Esophagus mucosa (tissue), 1 donor: Measurements from ENCODE around the gene CD101. TPM values are rescaled to one million over a fixed set of nuclear protein-coding genes. Genes with fewer than 3 reads are reported as not detected.
"Not testable (repeated sequence)": the region's sequence is repeated elsewhere in the genome, so short reads cannot be mapped to it uniquely, and the experiment has no call there.

ENCODE experiments used
- ATAC-seq: fragments of 200-7000 bp; cut with Tn5 transposase; one replicate; pipeline ENCODE4 v1.9.1; 2020
- total RNA-seq: library from RNA; stranded (reverse); gene quantifications from one replicate; pipeline ENCODE4 v1.2.4, GENCODE V29; 2023
- donor health status: DM: yes; HTN: yes; CAD: no.

CD101 gene, protein sequence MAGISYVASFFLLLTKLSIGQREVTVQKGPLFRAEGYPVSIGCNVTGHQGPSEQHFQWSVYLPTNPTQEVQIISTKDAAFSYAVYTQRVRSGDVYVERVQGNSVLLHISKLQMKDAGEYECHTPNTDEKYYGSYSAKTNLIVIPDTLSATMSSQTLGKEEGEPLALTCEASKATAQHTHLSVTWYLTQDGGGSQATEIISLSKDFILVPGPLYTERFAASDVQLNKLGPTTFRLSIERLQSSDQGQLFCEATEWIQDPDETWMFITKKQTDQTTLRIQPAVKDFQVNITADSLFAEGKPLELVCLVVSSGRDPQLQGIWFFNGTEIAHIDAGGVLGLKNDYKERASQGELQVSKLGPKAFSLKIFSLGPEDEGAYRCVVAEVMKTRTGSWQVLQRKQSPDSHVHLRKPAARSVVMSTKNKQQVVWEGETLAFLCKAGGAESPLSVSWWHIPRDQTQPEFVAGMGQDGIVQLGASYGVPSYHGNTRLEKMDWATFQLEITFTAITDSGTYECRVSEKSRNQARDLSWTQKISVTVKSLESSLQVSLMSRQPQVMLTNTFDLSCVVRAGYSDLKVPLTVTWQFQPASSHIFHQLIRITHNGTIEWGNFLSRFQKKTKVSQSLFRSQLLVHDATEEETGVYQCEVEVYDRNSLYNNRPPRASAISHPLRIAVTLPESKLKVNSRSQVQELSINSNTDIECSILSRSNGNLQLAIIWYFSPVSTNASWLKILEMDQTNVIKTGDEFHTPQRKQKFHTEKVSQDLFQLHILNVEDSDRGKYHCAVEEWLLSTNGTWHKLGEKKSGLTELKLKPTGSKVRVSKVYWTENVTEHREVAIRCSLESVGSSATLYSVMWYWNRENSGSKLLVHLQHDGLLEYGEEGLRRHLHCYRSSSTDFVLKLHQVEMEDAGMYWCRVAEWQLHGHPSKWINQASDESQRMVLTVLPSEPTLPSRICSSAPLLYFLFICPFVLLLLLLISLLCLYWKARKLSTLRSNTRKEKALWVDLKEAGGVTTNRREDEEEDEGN
- 1.5 TPM for total RNA-seq

DNA sequence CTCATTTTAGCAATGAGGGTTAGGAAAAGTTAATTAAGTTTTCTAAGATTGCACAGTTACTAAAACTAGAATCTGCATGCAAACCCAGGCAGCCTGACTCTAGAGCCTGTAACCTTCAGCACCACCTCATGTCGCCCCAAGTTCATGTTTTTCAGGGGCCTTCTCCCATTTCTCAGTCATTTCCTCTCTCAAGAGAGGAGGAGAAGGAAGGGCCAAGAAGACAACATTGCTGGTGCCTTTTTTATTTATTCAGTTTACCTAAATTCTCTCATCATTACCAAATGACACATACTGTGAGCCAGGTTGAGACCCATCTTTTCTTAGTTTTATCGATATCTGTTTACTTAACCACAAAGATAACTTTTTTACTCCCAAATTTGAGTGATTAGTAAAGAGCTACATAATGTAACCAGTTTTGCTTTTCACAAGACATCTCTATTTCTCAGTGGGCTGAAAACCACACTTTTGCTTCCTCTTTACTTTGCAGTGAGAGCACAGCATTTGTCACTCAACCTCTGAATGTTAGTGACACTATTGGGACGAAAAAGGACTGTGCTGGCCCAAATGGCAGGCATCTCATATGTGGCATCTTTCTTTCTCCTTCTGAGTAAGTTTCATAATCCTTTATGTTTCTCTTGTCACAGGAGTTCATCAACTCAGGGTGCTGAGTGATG is at the start of gene CD101:
Gene CD101, plus strand, starts transcription at position 507 of the 674 bp plus-strand sequence. Its CDS starts 58 bp downstream, at position 565.
- no peak for ATAC-seq

DNA sequence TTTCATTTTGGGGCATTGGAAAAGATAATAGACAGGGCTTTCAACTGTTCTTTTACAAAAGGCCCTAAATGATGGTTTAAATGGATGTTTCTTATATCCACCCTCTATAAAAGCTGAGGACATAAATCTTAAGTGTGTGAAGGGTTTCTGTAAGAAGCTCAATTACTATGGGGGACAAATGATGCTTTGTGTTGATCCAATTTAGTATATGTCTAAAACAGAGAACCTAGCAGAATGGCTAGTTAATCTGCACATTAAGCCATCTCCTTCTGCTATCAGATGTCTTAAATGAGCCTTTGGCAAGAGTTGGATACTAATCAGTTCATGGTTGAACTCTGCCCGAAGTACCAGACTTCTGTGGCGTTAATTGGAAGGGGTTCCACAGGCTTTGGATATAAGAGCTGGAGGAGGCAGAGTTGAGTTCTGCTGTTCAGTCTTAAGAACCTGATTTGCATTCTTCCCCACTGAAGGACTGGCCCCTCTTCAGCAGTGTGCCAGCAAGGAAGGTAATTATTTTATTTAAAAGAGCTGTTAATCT is 48.8 kb upstream of the CD101 start:
- ATAC-seq, result no peak

DNA sequence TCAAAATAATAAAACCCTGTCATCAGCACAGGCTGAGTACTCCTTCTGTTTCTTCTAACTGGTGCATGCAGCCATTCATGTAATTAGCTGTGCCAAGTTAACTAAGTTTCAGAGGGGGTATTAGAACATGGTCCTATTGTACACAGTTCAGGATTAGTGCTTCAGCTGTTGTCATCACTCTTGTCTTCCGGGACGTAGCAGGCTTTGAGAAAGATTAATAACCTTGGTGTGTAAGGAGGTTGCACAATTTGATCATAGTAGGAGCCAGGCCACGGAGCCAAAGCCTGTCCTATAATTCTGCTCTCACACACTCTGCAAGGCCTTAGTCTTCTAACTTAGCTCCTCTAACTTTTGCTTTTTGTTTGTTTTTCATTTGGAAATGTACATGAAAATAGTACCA is 47.1 kb upstream of the CD101 start:
- ATAC-seq, result peak; percentile 97

DNA sequence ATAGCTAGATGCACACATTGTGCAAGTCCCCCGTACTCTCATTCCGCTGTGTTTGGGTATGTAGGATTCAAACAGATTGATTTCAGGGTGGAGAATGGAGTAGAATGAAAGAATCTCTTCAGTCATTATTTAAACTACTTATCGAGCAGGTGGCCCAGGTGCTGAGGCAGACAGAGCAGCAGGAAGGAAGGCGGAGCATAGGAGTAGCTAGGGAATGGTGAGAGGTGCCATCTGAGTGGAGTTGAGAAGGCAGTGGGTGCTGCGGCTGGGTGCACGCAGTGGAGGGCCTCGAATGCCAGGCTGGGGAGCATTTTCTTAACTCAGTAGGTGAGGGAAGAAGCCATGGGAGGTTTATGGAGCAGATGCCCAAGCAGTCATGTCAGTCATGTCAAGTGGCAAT is 45.2 kb upstream of the CD101 start:
- no peak for ATAC-seq

DNA sequence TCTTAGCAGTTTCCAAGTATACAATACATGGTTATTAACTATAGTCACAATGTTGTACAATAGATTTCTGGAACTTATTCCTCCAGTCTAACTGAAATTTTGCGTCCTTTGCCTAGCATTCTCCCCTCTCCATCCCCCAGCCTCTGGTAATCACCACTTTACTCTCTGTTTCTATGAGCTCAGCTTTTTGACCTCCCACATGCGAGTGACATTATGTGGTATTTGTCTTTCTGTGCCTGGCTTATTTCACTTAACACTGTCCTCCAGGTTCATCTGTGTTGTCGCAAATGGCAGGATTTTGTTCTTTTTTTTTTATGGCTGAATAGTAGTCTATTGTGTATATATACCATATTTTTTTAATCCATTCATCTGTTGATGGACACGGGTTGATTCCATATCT is 43.9 kb upstream of the CD101 start:
- no peak for ATAC-seq

DNA sequence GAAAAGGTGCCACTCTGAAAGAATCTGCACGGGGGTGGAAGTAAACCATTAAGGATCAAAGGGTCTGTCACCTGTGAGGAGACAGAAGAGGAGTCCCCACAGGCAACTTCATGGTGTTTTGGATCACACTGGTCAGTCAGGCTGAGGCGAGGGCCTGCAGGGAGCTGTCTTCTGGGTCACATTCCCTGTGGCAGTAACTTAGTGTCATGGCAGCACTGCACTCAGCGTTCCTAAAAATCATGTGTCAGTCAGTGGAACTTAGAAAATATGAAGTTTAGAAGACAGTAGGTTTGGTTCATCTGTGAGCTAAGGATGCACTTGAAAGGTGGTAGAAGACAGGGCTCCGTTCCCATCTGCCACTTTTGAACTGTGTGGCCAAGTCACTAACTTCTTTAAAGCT is 43.5 kb upstream of the CD101 start:
- ATAC-seq, result no peak

DNA sequence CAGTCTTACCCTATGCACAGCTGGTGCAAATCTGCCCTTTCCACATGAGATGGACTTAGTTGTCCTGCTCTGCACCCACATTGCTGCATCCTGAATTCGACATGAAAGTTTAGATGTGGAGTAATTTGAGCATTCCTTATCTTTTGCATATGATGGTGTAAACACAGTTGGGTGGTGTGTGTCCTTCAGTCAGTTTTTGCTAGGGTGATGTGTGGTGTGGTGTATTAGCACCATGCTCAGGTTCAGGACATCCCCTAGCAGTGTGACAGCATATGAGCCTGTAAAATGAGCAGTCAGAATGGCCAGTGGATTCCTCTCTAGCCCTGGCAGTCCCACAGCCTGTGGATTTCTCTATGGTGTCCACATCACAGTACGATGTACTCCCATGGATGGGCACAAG is 42.6 kb upstream of the CD101 start:
- no peak for ATAC-seq

DNA sequence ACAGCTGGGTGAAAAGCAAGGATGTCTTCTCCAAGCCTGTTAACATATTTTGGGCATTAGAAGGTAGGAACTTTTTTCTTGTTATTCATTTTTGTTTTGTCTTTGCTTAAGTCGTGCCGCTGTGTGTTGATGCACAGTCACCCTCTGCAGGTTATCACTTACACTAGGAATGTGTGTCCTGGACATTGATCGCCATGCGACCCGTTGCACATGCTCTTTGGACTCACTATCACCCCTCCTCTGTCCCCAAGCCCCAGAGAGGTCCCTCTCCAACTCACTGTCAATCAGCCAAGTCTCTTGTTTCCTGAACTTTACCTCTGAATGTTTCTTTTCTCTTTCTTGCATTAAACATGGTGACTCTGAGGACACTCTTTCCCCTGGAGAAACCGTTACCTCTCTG is 40.0 kb upstream of the CD101 start:
- no peak for ATAC-seq

DNA sequence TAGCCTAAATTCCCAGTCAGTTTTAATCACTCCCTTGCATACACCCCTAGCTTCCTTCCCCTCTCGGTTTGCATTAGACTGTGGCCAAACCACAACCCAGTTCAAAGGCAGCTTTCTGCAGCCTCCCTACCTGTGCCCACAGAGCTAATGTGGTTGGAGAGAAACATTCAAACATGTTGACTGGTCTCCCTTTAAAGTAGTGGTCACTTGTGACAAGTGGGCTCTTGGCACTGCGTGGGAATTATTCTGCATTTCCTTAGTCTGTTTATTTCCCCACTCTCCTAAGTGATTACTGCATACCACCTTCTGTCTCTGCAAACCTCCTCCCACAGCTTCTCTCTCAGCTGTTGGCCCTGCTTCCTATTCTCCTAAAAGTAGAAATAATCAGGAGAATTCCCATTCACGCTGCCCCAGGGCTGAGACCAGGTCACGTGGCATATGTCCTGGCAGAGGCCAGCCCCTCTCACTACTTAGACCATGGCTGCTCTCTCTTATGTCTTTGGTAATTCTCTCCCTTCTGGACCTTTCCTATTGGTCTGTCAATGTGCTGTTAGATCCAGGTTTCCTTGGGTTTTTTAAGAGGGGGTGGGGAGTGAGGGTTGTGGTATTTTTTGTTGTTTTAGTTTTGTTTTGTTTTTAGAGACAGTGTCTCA is 38.4 kb upstream of the CD101 start:
- ATAC-seq, result no peak

DNA sequence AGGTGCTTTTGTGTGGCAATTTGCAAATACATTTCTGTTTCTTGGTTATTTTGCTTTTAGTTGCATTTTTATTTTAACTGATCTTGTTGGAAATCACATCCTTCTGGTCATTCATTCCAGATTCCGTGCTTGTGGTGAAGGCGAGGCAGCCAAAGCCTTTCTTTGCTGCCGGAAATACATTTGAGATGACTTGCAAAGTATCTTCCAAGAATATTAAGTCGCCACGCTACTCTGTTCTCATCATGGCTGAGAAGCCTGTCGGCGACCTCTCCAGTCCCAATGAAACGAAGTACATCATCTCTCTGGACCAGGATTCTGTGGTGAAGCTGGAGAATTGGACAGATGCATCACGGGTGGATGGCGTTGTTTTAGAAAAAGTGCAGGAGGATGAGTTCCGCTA is 34.8 kb upstream of the CD101 start:
- no peak for ATAC-seq

DNA sequence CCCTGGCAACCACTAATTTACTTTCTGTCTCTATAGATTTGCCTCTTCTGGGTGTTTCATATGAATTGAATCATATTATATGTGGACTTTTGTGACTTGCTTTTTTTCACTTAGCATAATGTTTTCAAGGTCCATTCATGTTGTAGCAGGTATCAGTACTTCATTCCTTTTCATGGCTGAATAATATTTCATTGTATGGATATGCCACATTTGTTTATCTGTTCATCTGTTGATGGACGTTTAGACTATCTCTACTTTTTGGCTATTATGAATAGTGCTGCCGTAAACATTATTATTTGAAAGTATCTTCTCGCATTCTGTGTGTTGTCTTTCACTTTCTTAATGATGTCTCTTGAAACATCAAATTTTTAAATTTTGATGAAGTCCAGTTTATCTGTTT is 32.8 kb upstream of the CD101 start:
- no peak for ATAC-seq

DNA sequence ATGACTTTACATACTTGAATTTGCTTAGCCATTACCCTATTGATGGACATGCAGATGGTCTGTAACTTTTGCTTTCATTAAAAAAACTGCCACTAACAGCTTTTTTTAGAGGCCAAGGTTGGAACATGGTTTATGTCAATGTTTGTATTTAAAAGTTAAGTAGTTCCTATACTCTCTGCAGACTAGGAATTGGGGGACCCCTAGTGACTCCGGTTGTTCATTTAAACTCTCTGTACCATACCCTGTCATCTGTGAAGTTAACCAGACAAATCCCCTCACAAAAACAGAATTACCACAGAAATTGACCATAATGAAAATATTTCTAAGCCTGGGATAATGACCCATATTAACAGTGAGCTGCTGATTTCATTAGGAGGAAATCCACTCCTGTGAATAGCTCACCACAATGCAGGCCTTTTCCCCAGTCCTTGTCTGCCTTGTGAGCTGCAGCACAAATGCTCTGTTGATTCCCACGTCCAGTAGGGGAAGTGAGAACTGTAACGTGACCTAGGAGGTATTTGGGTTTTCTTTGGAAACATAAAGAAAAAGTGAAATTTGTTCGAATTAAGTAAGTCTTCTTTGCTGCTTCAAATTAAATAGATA is 30.2 kb upstream of the CD101 start:
- ATAC-seq, result no peak

DNA sequence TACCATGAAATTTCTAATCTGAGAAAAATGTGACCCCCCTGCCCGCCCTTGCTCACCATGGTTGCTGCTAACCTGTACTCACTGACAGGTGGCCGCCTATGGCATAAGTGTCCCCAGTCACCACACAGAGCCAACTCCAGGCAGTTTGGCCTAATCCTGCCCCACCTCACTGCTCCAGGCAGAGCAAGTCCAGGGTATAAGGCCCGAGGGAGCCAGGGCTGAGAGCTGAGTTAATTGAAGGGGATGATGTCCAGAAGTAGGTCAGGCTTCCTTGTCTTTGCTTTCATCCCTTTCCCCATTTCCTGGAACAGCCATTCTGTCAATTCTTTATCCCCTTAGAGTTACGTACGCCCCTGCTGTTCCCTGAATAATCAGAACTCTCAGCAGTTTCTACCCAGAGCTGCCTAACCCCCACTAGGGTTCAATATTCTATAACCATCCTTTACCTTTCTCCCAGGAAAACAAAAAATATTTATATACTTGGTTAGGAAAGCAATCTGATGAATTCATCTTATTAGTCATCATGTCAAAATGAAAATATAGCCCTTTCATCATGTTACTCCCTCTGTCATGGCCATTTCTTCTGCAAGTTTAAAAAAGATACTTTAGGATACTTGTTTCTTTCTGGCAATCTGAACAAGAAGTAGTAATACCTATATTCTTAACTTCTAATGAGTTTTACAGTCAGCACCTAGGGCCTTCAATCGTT is 29.4 kb upstream of the CD101 start:
- peak; percentile 39 for ATAC-seq

DNA sequence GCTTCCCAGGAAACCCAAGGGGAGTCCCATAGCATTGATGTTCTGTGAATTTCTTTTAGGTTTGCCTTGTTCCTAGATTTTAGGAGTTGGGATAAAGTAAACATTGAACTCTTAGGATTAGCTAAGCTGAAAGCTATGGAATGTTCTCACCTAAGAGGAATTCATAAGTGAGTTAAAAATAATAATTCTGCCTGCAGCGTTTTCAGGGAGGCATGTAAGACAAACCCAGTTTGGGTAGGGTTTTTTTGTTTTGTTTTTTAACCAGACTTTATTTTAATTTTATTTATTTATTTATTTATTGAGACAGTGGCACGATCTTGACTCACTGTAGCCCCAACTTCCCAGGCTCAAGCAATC is 28.9 kb upstream of the CD101 start:
- ATAC-seq, result no peak

DNA sequence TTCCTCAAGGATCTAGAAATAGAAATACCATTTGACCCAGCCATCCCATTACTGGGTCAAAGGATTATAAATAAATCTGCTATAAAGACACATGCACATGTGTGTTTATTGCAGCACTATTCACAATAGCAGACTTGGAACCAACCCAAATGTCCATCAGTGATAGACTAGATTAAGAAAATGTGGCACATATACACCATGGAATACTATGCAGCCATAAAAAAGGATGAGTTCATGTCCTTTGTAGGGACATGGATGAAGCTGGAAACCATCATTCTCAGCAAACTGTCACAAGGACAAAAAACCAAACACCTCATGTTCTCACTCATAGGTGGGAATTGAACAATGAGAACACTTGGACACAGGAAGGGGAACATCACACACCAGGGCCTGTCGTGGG is 21.3 kb upstream of the CD101 start:
- ATAC-seq, result not testable (repeated sequence)

DNA sequence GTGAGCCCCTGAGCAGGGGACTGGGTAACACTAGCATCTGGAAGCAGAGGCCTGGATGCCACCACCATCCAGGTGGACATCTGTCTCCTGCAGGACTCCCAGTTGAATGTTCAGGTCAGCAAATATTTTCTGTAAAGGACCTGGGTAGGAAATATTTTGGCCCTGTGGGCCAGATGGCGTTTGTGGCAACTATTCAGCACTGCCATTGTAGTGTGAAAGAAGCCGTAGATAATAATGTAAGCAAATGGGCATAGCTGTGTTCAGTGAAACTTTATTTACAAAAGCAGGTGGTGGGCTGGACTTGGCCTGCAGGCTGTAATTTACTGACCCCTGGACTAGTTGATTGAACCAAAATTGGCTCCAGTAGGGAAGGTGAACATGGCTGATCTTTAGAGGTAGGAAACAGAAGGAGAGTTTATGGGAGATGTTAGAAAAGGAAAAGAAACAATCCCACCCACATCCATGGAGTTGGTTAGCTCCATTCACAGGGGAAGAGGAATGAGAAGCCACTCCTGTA is 20.0 kb upstream of the CD101 start:
- ATAC-seq, result no peak

DNA sequence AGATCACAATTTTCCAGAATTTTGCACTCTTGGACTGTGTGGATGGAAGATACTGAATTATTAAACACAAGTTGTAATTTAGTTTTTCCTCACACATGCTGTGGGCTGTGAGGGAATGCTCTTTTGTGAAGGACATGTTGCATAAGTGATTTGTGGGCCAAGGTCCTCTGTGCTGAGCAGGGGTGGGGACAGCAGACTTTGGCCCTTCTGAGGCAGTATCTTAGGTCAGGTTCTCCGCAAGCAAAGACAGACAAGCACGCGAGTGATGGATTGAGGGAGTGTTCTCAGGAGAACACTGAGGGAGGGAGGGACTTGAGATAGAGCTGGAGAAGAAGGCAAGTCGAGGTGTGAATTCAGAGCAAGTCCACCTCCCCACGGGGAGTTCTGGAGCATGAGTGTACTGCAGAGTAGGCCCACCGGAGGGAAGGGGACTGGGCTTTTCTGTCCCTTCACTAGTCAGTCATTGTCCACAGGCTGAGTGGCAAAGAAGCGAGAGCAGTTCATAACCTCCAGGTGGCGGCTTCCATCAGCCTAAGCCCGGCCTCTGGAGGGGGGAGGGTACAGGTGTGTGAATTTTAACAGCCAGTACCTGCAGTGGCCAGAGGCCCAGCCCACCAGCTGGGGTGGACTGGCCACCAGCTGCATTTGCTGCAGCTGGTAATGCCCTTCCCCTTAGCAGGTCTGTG is 19.1 kb upstream of the CD101 start:
- no peak for ATAC-seq

DNA sequence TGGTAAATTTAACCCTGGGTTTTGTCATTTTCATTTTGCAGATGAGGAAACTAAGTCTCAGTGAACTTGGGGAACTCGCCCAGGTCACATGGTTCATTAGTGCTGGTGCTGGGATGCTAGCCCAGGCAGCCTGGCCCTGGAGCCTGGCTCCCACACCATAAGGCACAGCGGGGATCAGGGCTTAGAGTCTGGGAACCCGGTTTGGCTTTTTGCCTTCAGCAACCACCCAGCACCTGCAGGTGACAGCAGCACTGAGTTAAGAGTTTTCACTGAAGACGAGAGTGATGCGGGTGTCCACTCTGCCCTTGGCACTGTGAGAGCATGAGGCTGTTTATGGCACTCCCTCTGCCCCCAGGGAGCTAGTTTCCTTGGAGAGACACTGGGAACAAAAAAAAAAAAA is 18.4 kb upstream of the CD101 start:
- no peak for ATAC-seq

DNA sequence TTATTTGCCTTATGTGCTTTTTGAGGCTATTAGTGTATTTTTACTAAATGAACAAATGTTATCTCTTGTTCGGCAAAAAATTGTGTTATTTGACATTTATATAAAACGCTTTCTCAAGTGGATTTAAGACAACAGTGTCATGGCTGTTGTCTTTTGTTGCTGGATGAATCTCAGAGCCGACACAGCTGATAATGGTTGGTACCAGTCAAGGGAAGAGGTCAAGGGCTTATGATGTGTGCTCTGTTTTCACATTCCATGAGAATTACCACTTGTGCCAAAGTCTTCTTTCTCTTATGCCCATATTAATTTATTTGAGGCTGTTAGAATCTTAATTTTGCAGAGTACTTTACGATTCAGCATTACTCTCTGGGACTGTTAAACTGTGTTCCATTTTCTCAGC is 17.9 kb upstream of the CD101 start:
- no peak for ATAC-seq
